A673 (cell line): Measurements from ENCODE around the gene ELK3. TPM values are rescaled to one million over a fixed set of nuclear protein-coding genes. Genes with fewer than 3 reads are reported as not detected.

ENCODE experiments used
- BruUV-seq: library from RNA; stranded (reverse); fragments of 400-500 nt; replicated peaks from 2 replicates; lab custom pipeline; 2021; lab: Mats Ljungman, UMichigan
- CTCF ChIA-PET: fragments of 300-600 bp; sonication (Branson Sonifier 250); formaldehyde crosslinking; loops from one replicate; lab custom pipeline; 2022; ENCODE audit warnings: antibody characterized with exemption; lab: Charles Lee
- POLR2A ChIA-PET: fragments of 300-600 bp; sonication (Branson Sonifier 250); formaldehyde crosslinking; loops from one replicate; lab custom pipeline; 2022; ENCODE audit warnings: antibody characterized with exemption; ENCODE audit not compliant: low non-redundant PET; lab: Charles Lee
- DNase-seq: peaks from one replicate; pipeline ENCODE4 v3.0.0-alpha.2; 2015; ENCODE audit warnings: low spot score
- H3K27ac ChIP-seq: fragments of 200-600 bp; sonication (generic); 2 replicates; pipeline ENCODE4 v1.5.1; 2016; ENCODE audit warnings: mixed run types, low read depth, mild to moderate bottlenecking, mixed read lengths, antibody characterized with exemption, low read length; ENCODE audit not compliant: poor library complexity, severe bottlenecking
- H3K27me3 ChIP-seq: fragments of 200-600 bp; sonication (generic); replicated peaks from 2 replicates; pipeline ENCODE4 v1.6.1; 2017; ENCODE audit warnings: mixed run types, low read depth, mild to moderate bottlenecking, mixed read lengths, antibody characterized with exemption, low read length; ENCODE audit not compliant: insufficient read depth, poor library complexity
- H3K36me3 ChIP-seq: fragments of 200-600 bp; sonication (generic); 2 replicates; pipeline ENCODE4 v1.6.1; 2016; ENCODE audit warnings: mixed run types, mild to moderate bottlenecking, mixed read lengths, antibody characterized with exemption, low read length; ENCODE audit not compliant: insufficient read depth, poor library complexity, severe bottlenecking
- H3K4me1 ChIP-seq: fragments of 200-600 bp; sonication (generic); 2 replicates; pipeline ENCODE4 v1.6.1; 2017; ENCODE audit warnings: mixed run types, mild to moderate bottlenecking, mixed read lengths, antibody characterized with exemption, low read length; ENCODE audit not compliant: insufficient read depth, poor library complexity, severe bottlenecking
- H3K4me3 ChIP-seq: fragments of 200-600 bp; sonication (generic); 2 replicates; pipeline ENCODE4 v1.5.1; 2016; ENCODE audit warnings: low read depth, mixed run types, mild to moderate bottlenecking, mixed read lengths, low read length; ENCODE audit not compliant: poor library complexity, severe bottlenecking
- H3K9me3 ChIP-seq: fragments of 200-600 bp; sonication (generic); 2 replicates; pipeline ENCODE4 v1.6.1; 2016; ENCODE audit warnings: mixed run types, low read depth, mild to moderate bottlenecking, mixed read lengths, antibody characterized with exemption, low read length; ENCODE audit not compliant: poor library complexity, severe bottlenecking
- CTCF ChIP-seq: fragments of 300-800, 200-600 bp; sonication (generic); conservative IDR thresholded peaks from 2 replicates; pipeline ENCODE4 v1.5.1; 2017; ENCODE audit warnings: low read depth, mild to moderate bottlenecking, antibody characterized with exemption, low read length, moderate library complexity, mixed read lengths
- EZH2 ChIP-seq: fragments of 200-600 bp; sonication (generic); IDR thresholded peaks from 2 replicates; pipeline ENCODE4 v1.6.1; 2017; ENCODE audit warnings: borderline replicate concordance, low read depth, mild to moderate bottlenecking, mixed read lengths, antibody characterized with exemption, low read length; ENCODE audit not compliant: poor library complexity, severe bottlenecking
- intact Hi-C: fragments of 100-400 bp; cut with micrococcal nuclease; formaldehyde crosslinking; loops from one replicate; pipeline ENCODE4 v1.10.0; 2022; ENCODE audit not compliant: unreplicated experiment
- total RNA-seq: library from RNA; stranded (reverse); gene quantifications from 2 replicates; pipeline ENCODE4 v1.2.3, GENCODE V29; 2021

ELK3 gene
- total RNA-seq, 1 experiment from 2014 or later: 62.1 TPM

DNA sequence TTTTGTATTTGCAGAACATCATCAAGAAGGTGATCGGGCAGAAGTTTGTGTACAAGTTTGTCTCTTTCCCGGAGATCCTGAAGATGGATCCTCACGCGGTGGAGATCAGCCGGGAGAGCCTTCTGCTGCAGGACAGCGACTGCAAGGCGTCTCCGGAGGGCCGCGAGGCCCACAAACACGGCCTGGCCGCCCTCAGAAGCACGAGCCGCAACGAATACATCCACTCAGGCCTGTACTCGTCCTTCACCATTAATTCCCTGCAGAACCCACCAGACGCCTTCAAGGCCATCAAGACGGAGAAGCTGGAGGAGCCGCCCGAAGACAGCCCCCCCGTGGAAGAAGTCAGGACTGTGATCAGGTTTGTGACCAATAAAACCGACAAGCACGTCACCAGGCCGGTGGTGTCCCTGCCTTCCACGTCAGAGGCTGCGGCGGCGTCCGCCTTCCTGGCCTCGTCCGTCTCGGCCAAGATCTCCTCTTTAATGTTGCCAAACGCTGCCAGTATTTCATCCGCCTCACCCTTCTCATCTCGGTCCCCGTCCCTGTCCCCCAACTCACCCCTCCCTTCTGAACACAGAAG is 52.8 kb downstream of the ELK3 start:
- Histone ChIP-seq H3K4me3 (no peak overlapping the region), H3K36me3 (peaks cover 23% of the 10 kb centered on the region), H3K4me1 (no peaks in the 10 kb centered on the region), H3K27ac (no peak overlapping the region), H3K27me3 (no peaks in the 10 kb centered on the region), H3K9me3 (no peaks in the 10 kb centered on the region)
- CTCF ChIA-PET: no interaction called here
- intact Hi-C loops: no loop called here
- BruUV-seq: no TSS peak
- POLR2A ChIA-PET: no interaction called here
- no peak for DNase-seq
- TF ChIP-seq CTCF (no peak), EZH2 (no peak)

DNA sequence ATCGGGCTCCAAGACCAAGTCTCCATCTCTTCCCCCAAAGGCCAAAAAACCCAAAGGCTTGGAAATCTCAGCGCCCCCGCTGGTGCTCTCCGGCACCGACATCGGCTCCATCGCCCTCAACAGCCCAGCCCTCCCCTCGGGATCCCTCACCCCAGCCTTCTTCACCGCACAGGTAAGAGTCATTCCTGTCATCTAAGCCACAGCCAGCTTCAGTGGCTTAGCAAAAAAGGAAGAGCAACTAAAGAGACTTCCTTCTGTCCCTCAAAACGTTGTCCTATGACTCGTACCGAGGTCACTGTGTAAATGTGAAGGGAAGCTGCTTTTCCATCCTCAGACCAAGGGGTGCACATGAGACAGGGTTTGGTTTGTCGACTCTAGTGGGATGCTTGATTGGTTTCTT is 53.4 kb downstream of the ELK3 start:
- no peaks in the 10 kb centered on the region for H3K27me3 ChIP-seq
- H3K36me3 ChIP-seq: peaks cover 28% of the 10 kb centered on the region
- CTCF ChIA-PET: no interaction called here
- no peak for DNase-seq
- intact Hi-C loops: no loop called here
- H3K27ac ChIP-seq: no peak overlapping the region
- POLR2A ChIA-PET: no interaction called here
- no peak overlapping the region for H3K4me3 ChIP-seq
- TF ChIP-seq CTCF (no peak), EZH2 (no peak)
- no peaks in the 10 kb centered on the region for H3K4me1 ChIP-seq
- no TSS peak for BruUV-seq
- H3K9me3 ChIP-seq: no peaks in the 10 kb centered on the region

GRCh38 chr12:96248136-96248931 is 54.2 kb downstream of the ELK3 start:
- Histone ChIP-seq H3K27ac (no peak overlapping the region), H3K4me3 (no peak overlapping the region), H3K9me3 (no peaks in the 10 kb centered on the region), H3K4me1 (no peaks in the 10 kb centered on the region), H3K27me3 (no peaks in the 10 kb centered on the region), H3K36me3 (peaks cover 29% of the 10 kb centered on the region)
- DNase-seq: no peak
- POLR2A ChIA-PET: no interaction called here
- CTCF ChIA-PET: no interaction called here
- intact Hi-C loops: no loop called here
- no TSS peak for BruUV-seq
- no peak for TF ChIP-seq CTCF
- no peak for TF ChIP-seq EZH2
